Peyer's patch (tissue), 4 donors: Measurements from ENCODE around the gene UTF1. TPM values are rescaled to one million over a fixed set of nuclear protein-coding genes. Genes with fewer than 3 reads are reported as not detected.

ENCODE experiments used
- DNase-seq, 3 donors: peaks; one replicate each; pipeline ENCODE4 v3.0.0-alpha.2; 2017 to 2019
- H3K27ac ChIP-seq, 4 donors: fragments of 200-600 bp; sonication (generic); one replicate each; pipeline ENCODE4 v1.5.1; 2016 to 2019
- H3K27me3 ChIP-seq, 2 donors: fragments of 200-600 bp; sonication (generic); one replicate each; pipeline ENCODE4 v1.5.1; 2019
- H3K36me3 ChIP-seq, 3 donors: fragments of 200-600 bp; sonication (generic); one replicate each; pipeline ENCODE4 v1.5.1; 2016 to 2019
- H3K4me1 ChIP-seq, 4 donors: fragments of 200-600 bp; sonication (generic); one replicate each; pipeline ENCODE4 v1.5.1; 2016 to 2019
- H3K4me3 ChIP-seq, 4 donors: fragments of 200-600 bp; sonication (generic); 1 replicate in 3 of 4; 2 replicates in 1 of 4; pipeline ENCODE4 v1.5.1; 2016 to 2019; ENCODE audit warnings: mild to moderate bottlenecking in 1 of 4
- H3K9me3 ChIP-seq, 4 donors: fragments of 200-600 bp; sonication (generic); one replicate each; pipeline ENCODE4 v1.5.1; 2016 to 2019; ENCODE audit warnings: mild to moderate bottlenecking in 1 of 4
- CTCF ChIP-seq, 6 experiments: fragments of 450-650 bp in 4 of 6; fragments of 200-600 bp in 2 of 6; sonication (generic) in 1 of 6; IDR thresholded peaks; one replicate each; pipeline ENCODE4 v1.5.1; 2017 to 2019; ENCODE audit warnings: antibody characterized with exemption in 6 of 6, mild to moderate bottlenecking in 3 of 6, moderate library complexity in 1 of 6
- POLR2A ChIP-seq, 2 donors: fragments of 450-650 bp; IDR thresholded peaks; one replicate each; pipeline ENCODE4 v1.5.1; 2017; ENCODE audit warnings: antibody characterized with exemption in 2 of 2, mild to moderate bottlenecking in 2 of 2, moderate library complexity in 2 of 2
- total RNA-seq, 4 donors: library from RNA; depleted of rRNA; stranded (reverse); fragments of >200 nt; gene quantifications; one replicate each; pipeline ENCODE4 v1.1.0, GENCODE V29; 2016

UTF1 gene
- total RNA-seq, 4 donors from 2014 or later: not detected

GRCh38 chr10:133211959-133212852 lies 17.8 kb upstream of the UTF1 start:
- Histone ChIP-seq H3K36me3 (no peaks in the 10 kb centered on the region), H3K4me1 (no peaks in the 10 kb centered on the region), H3K9me3 (no peaks in the 10 kb centered on the region), H3K4me3 (no peak overlapping the region), H3K27me3 (no peaks in the 10 kb centered on the region), H3K27ac (no peak overlapping the region)
- TF ChIP-seq POLR2A (IDR thresholded peaks at IDR 0.05): no peak
- no peak for TF ChIP-seq CTCF (IDR thresholded peaks at IDR 0.05)
- no peak for DNase-seq

- no peaks in the 10 kb centered on the region for H3K4me1 ChIP-seq
- H3K4me3 ChIP-seq: no peak overlapping the region
- DNase-seq: no peak
- H3K27ac ChIP-seq: no peak overlapping the region
- no peak for TF ChIP-seq POLR2A (IDR thresholded peaks at IDR 0.05)
- TF ChIP-seq CTCF (IDR thresholded peaks at IDR 0.05): no peak
- no peaks in the 10 kb centered on the region for H3K36me3 ChIP-seq
- H3K27me3 ChIP-seq: no peaks in the 10 kb centered on the region
- no peaks in the 10 kb centered on the region for H3K9me3 ChIP-seq
These were observed 17.0 kb upstream of the UTF1 start for GRCh38 chr10:133212853-133213494.

GRCh38 chr10:133213641-133214467 lies 16.2 kb upstream of the UTF1 start:
- Histone ChIP-seq H3K9me3 (no peaks in the 10 kb centered on the region), H3K27ac (no peak overlapping the region)

GRCh38 chr10:133214468-133215410 lies 15.3 kb upstream of the UTF1 start:
- H3K27ac ChIP-seq: no peak overlapping the region
- no peaks in the 10 kb centered on the region for H3K4me1 ChIP-seq
- DNase-seq: no peak
- H3K27me3 ChIP-seq: no peaks in the 10 kb centered on the region
- no peaks in the 10 kb centered on the region for H3K9me3 ChIP-seq
- TF ChIP-seq CTCF (IDR thresholded peaks at IDR 0.05): no peak
- TF ChIP-seq POLR2A (IDR thresholded peaks at IDR 0.05): no peak
- no peaks in the 10 kb centered on the region for H3K36me3 ChIP-seq
- no peak overlapping the region for H3K4me3 ChIP-seq

More at GRCh38 chr10:133213641-133214467, 16.2 kb upstream of the UTF1 start:
- no peaks in the 10 kb centered on the region for H3K4me1 ChIP-seq
- H3K4me3 ChIP-seq: no peak overlapping the region
- no peak for DNase-seq
- TF ChIP-seq POLR2A (IDR thresholded peaks at IDR 0.05): no peak
- H3K27me3 ChIP-seq: no peaks in the 10 kb centered on the region
- no peaks in the 10 kb centered on the region for H3K36me3 ChIP-seq

- Histone ChIP-seq H3K36me3 (no peaks in the 10 kb centered on the region), H3K9me3 (no peaks in the 10 kb centered on the region), H3K27ac (no peak overlapping the region), H3K4me1 (no peaks in the 10 kb centered on the region), H3K4me3 (no peak overlapping the region), H3K27me3 (no peaks in the 10 kb centered on the region)
- DNase-seq: no peak
- TF ChIP-seq POLR2A (IDR thresholded peaks at IDR 0.05): no peak
- no peak for TF ChIP-seq CTCF (IDR thresholded peaks at IDR 0.05)
These were observed 14.4 kb upstream of the UTF1 start for GRCh38 chr10:133215586-133215985.
